H1 (cell line): Measurements from ENCODE around the gene CEP290. TPM values are rescaled to one million over a fixed set of nuclear protein-coding genes. Genes with fewer than 3 reads are reported as not detected.

Source experiments
- CTCF ChIA-PET: fragments of 300-600 bp; sonication (Branson Sonifier 250); formaldehyde crosslinking; loops from one replicate; lab custom pipeline; 2021; ENCODE audit not compliant: partially characterized antibody; lab: Charles Lee
- POLR2A ChIA-PET: fragments of 300-600 bp; sonication (Branson Sonifier 250); formaldehyde crosslinking; loops from one replicate; lab custom pipeline; 2021; ENCODE audit warnings: inconsistent platforms; ENCODE audit not compliant: partially characterized antibody; lab: Charles Lee
- DNase-seq, 2 experiments: peaks; one replicate each; pipeline versions ENCODE4 v3.0.0 to v3.0.0-alpha.2; 2010 to 2022; ENCODE audit warnings: low spot score in 2 of 2, low read depth in 1 of 2, mixed read lengths in 1 of 2
- FAIRE-seq: peaks from 2 replicates; lab custom pipeline; 2011; peaks lifted over from hg19 to GRCh38; lab: Jason Lieb, UNC
- H2AFZ ChIP-seq: 2 replicates; pipeline ENCODE4 v1.8.1; 2012; ENCODE audit warnings: low read length, inconsistent platforms
- H2AK5ac ChIP-seq: 2 replicates; pipeline ENCODE4 v1.6.1; 2013; ENCODE audit warnings: low read depth, low read length
- H2BK120ac ChIP-seq: replicated peaks from 2 replicates; pipeline ENCODE3; 2013; ENCODE audit warnings: low read depth, low read length, inconsistent platforms
- H2BK12ac ChIP-seq: 2 replicates; pipeline ENCODE4 v1.6.1; 2013; ENCODE audit warnings: low read depth, low read length
- H2BK15ac ChIP-seq: 2 replicates; pipeline ENCODE4 v1.6.1; 2013; ENCODE audit warnings: low read length
- H2BK20ac ChIP-seq: 2 replicates; pipeline ENCODE4 v1.6.1; 2013; ENCODE audit warnings: low read length
- H2BK5ac ChIP-seq: 2 replicates; pipeline ENCODE4 v1.6.1; 2013; ENCODE audit warnings: low read depth, low read length
- H3K14ac ChIP-seq: 2 replicates; pipeline ENCODE4 v1.6.1; 2013; ENCODE audit warnings: inconsistent platforms; ENCODE audit not compliant: insufficient read length
- H3K18ac ChIP-seq: 2 replicates; pipeline ENCODE4 v1.6.1; 2013; ENCODE audit warnings: low read length; ENCODE audit errors: extremely low read depth
- H3K23ac ChIP-seq: 2 replicates; pipeline ENCODE4 v1.6.1; 2013; ENCODE audit warnings: inconsistent platforms; ENCODE audit not compliant: insufficient read length
- H3K23me2 ChIP-seq: 2 replicates; pipeline ENCODE4 v1.6.1; 2013; ENCODE audit warnings: low read depth, low read length
- H3K27ac ChIP-seq: 2 replicates; pipeline ENCODE4 v1.6.1; 2011; ENCODE audit warnings: low read depth, low read length, inconsistent platforms
- H3K27me3 ChIP-seq, 4 experiments: replicated peaks in 1 of 4; 1 replicate in 1 of 4; 2 replicates in 3 of 4; pipeline versions ENCODE4 v1.6.1 to v1.8.1; 2011 to 2013; ENCODE audit warnings: low read length in 3 of 4, mild to moderate bottlenecking in 3 of 4, inconsistent platforms in 2 of 4, mixed read lengths in 2 of 4, moderate library complexity in 1 of 4; ENCODE audit not compliant: control insufficient read depth in 3 of 4, insufficient read depth in 3 of 4; ENCODE audit errors: extremely low read depth in 1 of 4
- H3K36me3 ChIP-seq, 4 experiments: 2 replicates each; pipeline versions ENCODE4 v1.6.1 to v1.8.1; 2011 to 2013; ENCODE audit warnings: mild to moderate bottlenecking in 4 of 4, low read length in 3 of 4, moderate library complexity in 2 of 4, control low read depth in 1 of 4, inconsistent platforms in 1 of 4; ENCODE audit not compliant: insufficient read depth in 4 of 4, control insufficient read depth in 2 of 4
- H3K4ac ChIP-seq: replicated peaks from 2 replicates; pipeline ENCODE3; 2013; ENCODE audit warnings: low read length, low read depth, mixed read lengths, inconsistent platforms; ENCODE audit not compliant: insufficient read length
- H3K4me1 ChIP-seq, 4 experiments: replicated peaks in 1 of 4; 1 replicate in 1 of 4; 2 replicates in 3 of 4; pipeline versions ENCODE4 v1.6.1 to v1.8.1; 2011 to 2013; ENCODE audit warnings: low read length in 3 of 4, inconsistent platforms in 2 of 4, mixed read lengths in 1 of 4; ENCODE audit not compliant: insufficient read depth in 4 of 4, control insufficient read depth in 3 of 4
- H3K4me2 ChIP-seq, 2 experiments: 2 replicates each; pipeline versions ENCODE4 v1.6.1 to v1.8.1; 2011 to 2013; ENCODE audit warnings: low read depth in 2 of 2, low read length in 2 of 2, control low read depth in 1 of 2, inconsistent platforms in 1 of 2, mild to moderate bottlenecking in 1 of 2; ENCODE audit not compliant: insufficient read depth in 1 of 2
- H3K4me3 ChIP-seq, 4 experiments: fragments of 200-600, 300-600 bp in 1 of 4; sonication (generic), shearing (Covaris generic), sonication (Bioruptor Twin) in 1 of 4; 2 replicates each; pipeline versions ENCODE4 v1.5.1 to v1.8.1; 2011 to 2016; ENCODE audit warnings: low read length in 4 of 4, low read depth in 3 of 4, control low read depth in 2 of 4, inconsistent platforms in 2 of 4, mild to moderate bottlenecking in 2 of 4, mixed read lengths in 1 of 4, moderate library complexity in 1 of 4; ENCODE audit not compliant: insufficient read depth in 2 of 4; ENCODE audit errors: extremely low read depth in 1 of 4
- H3K56ac ChIP-seq: replicated peaks from 2 replicates; pipeline ENCODE3; 2013; ENCODE audit warnings: low read depth, mild to moderate bottlenecking, mixed read lengths, low read length, inconsistent platforms; ENCODE audit not compliant: insufficient read length
- H3K79me1 ChIP-seq: 2 replicates; pipeline ENCODE4 v1.6.1; 2013; ENCODE audit warnings: low read depth, low read length, control low read depth
- H3K79me2 ChIP-seq, 2 experiments: 2 replicates each; pipeline versions ENCODE4 v1.6.1 to v1.8.1; 2012 to 2013; ENCODE audit warnings: low read length in 2 of 2, mild to moderate bottlenecking in 2 of 2, inconsistent platforms in 1 of 2; ENCODE audit not compliant: insufficient read depth in 2 of 2, control insufficient read depth in 1 of 2
- H3K9ac ChIP-seq, 4 experiments: replicated peaks in 1 of 4; 1 replicate in 1 of 4; 2 replicates in 3 of 4; pipeline versions ENCODE4 v1.6.1 to v1.8.1; 2011 to 2013; ENCODE audit warnings: low read depth in 3 of 4, low read length in 3 of 4, control low read depth in 2 of 4, mild to moderate bottlenecking in 2 of 4, moderate library complexity in 2 of 4, inconsistent platforms in 1 of 4; ENCODE audit errors: extremely low read depth in 1 of 4
- H3K9me3 ChIP-seq, 2 experiments: 2 replicates each; pipeline versions ENCODE4 v1.6.1 to v1.8.1; 2012 to 2013; ENCODE audit warnings: mild to moderate bottlenecking in 2 of 2, moderate library complexity in 2 of 2, control low read depth in 1 of 2, inconsistent platforms in 1 of 2, low read depth in 1 of 2, low read length in 1 of 2, mixed read lengths in 1 of 2; ENCODE audit not compliant: insufficient read depth in 2 of 2
- H4K20me1 ChIP-seq, 2 experiments: replicated peaks in 1 of 2; 2 replicates each; pipeline versions ENCODE3 to v1.8.1; 2011 to 2013; ENCODE audit warnings: inconsistent platforms in 2 of 2, low read length in 2 of 2, mild to moderate bottlenecking in 1 of 2; ENCODE audit not compliant: insufficient read depth in 2 of 2, control insufficient read depth in 1 of 2
- H4K5ac ChIP-seq: 2 replicates; pipeline ENCODE4 v1.6.1; 2013; ENCODE audit warnings: low read length, low read depth, mixed read lengths, inconsistent platforms; ENCODE audit not compliant: insufficient read length
- H4K8ac ChIP-seq: 2 replicates; pipeline ENCODE4 v1.8.0; 2013; ENCODE audit warnings: mild to moderate bottlenecking, moderate library complexity, low read length, inconsistent platforms; ENCODE audit not compliant: insufficient read depth; ENCODE audit errors: extremely low read depth
- H4K91ac ChIP-seq: replicated peaks from 2 replicates; pipeline ENCODE3; 2013; ENCODE audit warnings: low read length, mixed read lengths, inconsistent platforms; ENCODE audit not compliant: insufficient read length
- CHD2 ChIP-seq: IDR thresholded peaks from 2 replicates; pipeline ENCODE4 v1.6.1; 2012; ENCODE audit warnings: low read length, improper control_type of control experiment
- CREB1 ChIP-seq: IDR thresholded peaks from 2 replicates; pipeline ENCODE4 v1.6.1; 2012; ENCODE audit warnings: inconsistent platforms
- CTBP2 ChIP-seq: IDR thresholded peaks from 2 replicates; pipeline ENCODE4 v1.7.0; 2011; ENCODE audit warnings: borderline replicate concordance, mild to moderate bottlenecking, moderate library complexity, mixed read lengths, low read length; ENCODE audit not compliant: insufficient read depth, insufficient read length
- MAFK ChIP-seq: IDR thresholded peaks from 2 replicates; pipeline ENCODE4 v1.6.1; 2012; ENCODE audit warnings: low read depth, mild to moderate bottlenecking, improper control_type of control experiment, low read length
- POU5F1 ChIP-seq: IDR thresholded peaks from 2 replicates; pipeline ENCODE4 v1.6.1; 2011; ENCODE audit warnings: low read depth, mild to moderate bottlenecking, low read length, moderate library complexity
- RFX5 ChIP-seq: IDR thresholded peaks from 2 replicates; pipeline ENCODE4 v1.6.1; 2011; ENCODE audit warnings: low read depth, low read length, improper control_type of control experiment, borderline replicate concordance
- TEAD4 ChIP-seq: IDR thresholded peaks from 2 replicates; pipeline ENCODE4 v1.6.1; 2012; ENCODE audit warnings: low read depth, low read length, inconsistent platforms, mixed read lengths
- WGBS, 2 experiments: shearing (Covaris generic) in 1 of 2; methylation state at CpG; one replicate each; pipeline versions ENCODE4 v1.1.6 to v1.1.7; 2013 to 2015; ENCODE audit warnings: low lambda C conversion rate in 2 of 2, mixed read lengths in 2 of 2, inconsistent platforms in 1 of 2, low coverage in 1 of 2, missing lambda C conversion rate in 1 of 2; ENCODE audit not compliant: insufficient replicate concordance in 2 of 2, insufficient coverage in 1 of 2, insufficient read length in 1 of 2; ENCODE audit errors: extremely low coverage in 1 of 2, missing lambda C conversion rate in 1 of 2; 5-methylcytosine and 5-hydroxymethylcytosine counted together
- polyA plus RNA-seq, 7 experiments: library from polyadenylated mRNA; depleted of rRNA in 3 of 7; stranded (reverse) in 5 of 7; unstranded in 2 of 7; fragments of >200 nt in 5 of 7; fragments of 200-250 nt in 2 of 7; gene quantifications; 1 replicate in 5 of 7; 2 replicates in 1 of 7; 4 replicates in 1 of 7; pipeline versions ENCODE4 v1.2.1 to v1.2.3, GENCODE V29; 2011 to 2013; ENCODE audit warnings: missing spikeins in 2 of 7, mixed read lengths in 2 of 7
- total RNA-seq: library from RNA; stranded (reverse); fragmentation: NEBNext Ultra II Directional; extraction: Animal tissue kit (Norgen Biotek cat#: 25700); gene quantifications from 2 replicates; pipeline ENCODE4 v1.2.1, GENCODE V29; 2021

The CEP290 gene
- total and polyA plus RNA-seq, 2 of the 8 experiments (the other 6 are each of a cell fraction or from before 2014, with no cell fraction given): 2.1 to 5.9 TPM

- Histone ChIP-seq H2AFZ (no peak overlapping the region), H2BK12ac (no peak overlapping the region), H3K79me1 (no peaks in the 10 kb centered on the region), H4K20me1 (no peaks in the 10 kb centered on the region), H3K18ac (no peak overlapping the region), H3K23me2 (peaks cover 4% of the 10 kb centered on the region; the same call in 1 of the 2 replicates), H3K9me3 (no peaks in the 10 kb centered on the region), H4K5ac (no peak overlapping the region), H3K4me3 (peak overlapping the region in 1 of 4 experiments; percentile 82; a peak in 2 of 8 replicates), H3K27me3 (no peaks in the 10 kb centered on the region), H2BK15ac (no peak overlapping the region), H3K14ac (no peak overlapping the region), H2BK120ac (no peak overlapping the region), H3K56ac (no peak overlapping the region), H2BK5ac (no peak overlapping the region), H4K91ac (no peak overlapping the region), H3K4me2 (peak overlapping the region; percentile 67 to 85), H3K23ac (no peak overlapping the region), H2BK20ac (no peak overlapping the region), H3K4ac (no peak overlapping the region), H3K27ac (no peak overlapping the region), H3K79me2 (peaks cover 0 to 55% of the 10 kb centered on the region in 2 experiments; a peak in 2 of 4 replicates), H3K9ac (no peak overlapping the region), H3K36me3 (peaks cover 0 to 4% (median 0%) of the 10 kb centered on the region in 4 experiments; a peak in 1 of 8 replicates), H3K4me1 (peaks cover 0 to 18% (median 8%) of the 10 kb centered on the region in 4 experiments; a peak in 5 of 7 replicates), H4K8ac (no peak overlapping the region), H2AK5ac (no peak overlapping the region)
- TF ChIP-seq CREB1: no peak
- peak; percentile 37; the same call in 1 of the 2 replicates for TF ChIP-seq TEAD4
- no peak for TF ChIP-seq CTBP2
- TF ChIP-seq RFX5: no peak
- no peak for TF ChIP-seq POU5F1
- TF ChIP-seq MAFK: no peak
- no peak for TF ChIP-seq CHD2
- DNase-seq (no peak), FAIRE-seq (no peak)
- 73% methylated on average over 5 of the region's 5 CpGs; no CpG with 5 or more reads in 1 of the 2 experiments for WGBS, 2 experiments
- CTCF ChIA-PET: no interaction called here
- POLR2A ChIA-PET: no interaction called here
These were observed 2.1 kb upstream of the CEP290 start for GRCh38 chr12:88144037-88144436.
